ENCODE results near the gene PIK3CA. TPM values are rescaled to one million over a fixed set of nuclear protein-coding genes. Genes with fewer than 3 reads are reported as not detected.

Gene PIK3CA
- total and polyA plus RNA-seq, 10 of the 15 experiments (the other 5 are each of a cell fraction or from before 2014, with no cell fraction given): 3.0 to 18.6 (median 9.0) TPM

DNA sequence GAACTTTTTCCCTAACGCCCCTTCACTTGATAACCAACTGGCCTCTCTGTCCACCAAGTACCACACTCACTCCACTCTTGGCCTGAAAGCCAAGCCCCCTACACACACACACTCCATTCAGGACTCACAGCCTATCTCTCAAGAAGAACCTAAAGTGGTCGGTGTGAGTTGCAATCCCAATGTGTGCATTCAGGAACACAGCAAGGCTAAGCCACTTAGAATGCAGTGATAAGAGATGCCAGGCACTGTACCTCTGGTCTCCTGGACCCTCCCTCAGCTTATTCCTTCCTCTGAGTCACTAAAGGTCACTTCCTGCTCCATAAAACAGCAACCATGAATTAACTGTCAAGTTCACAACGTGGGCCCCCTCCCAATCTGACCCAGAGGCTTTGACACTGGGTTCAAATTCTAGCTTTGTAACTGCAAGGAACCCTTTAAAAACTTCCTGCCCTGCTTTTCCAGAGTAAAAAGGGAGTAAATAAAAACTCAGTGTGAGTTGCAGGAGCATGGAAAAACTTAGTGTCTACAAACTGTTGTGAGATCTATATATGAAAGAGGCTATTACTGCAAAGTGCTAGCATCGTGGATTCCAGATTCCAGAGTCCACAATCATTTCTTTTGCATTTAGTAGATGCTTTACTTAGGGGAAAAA lies 120.4 kb downstream of the PIK3CA start:
- DNase-seq (ENCODE audit: low read depth, low spot score) (no peak), FAIRE-seq (no peak), ATAC-seq (no peak)
- Histone ChIP-seq H3K79me2 (ENCODE audit: control insufficient read depth, insufficient read depth, low read length) (no peaks in the 10 kb centered on the region), H2AFZ (ENCODE audit: control insufficient read depth, low read depth, low read length) (no peak overlapping the region), H3K4me1 (ENCODE audit: control insufficient read depth, insufficient read depth, low read length) (peaks cover 7% of the 10 kb centered on the region; the same call in 1 of the 2 replicates), H3K4me3 (no peak overlapping the region), H3K9ac (ENCODE audit: control insufficient read depth, insufficient read depth, low read length) (no peak overlapping the region), H3K27me3 (replicated peaks in 1 of 2; ENCODE audit: control insufficient read depth in 2 of 2, insufficient read depth in 2 of 2, low read length in 1 of 2) (no peaks in the 10 kb centered on the region; a peak in 1 of 4 replicates), H4K20me1 (ENCODE audit: control insufficient read depth, insufficient read depth) (no peaks in the 10 kb centered on the region), H3K9me3 (replicated peaks; ENCODE audit: control insufficient read depth, insufficient read depth, low read length) (no peaks in the 10 kb centered on the region), H3K4me2 (ENCODE audit: control insufficient read depth, insufficient read depth) (no peak overlapping the region), H3K36me3 (ENCODE audit: control insufficient read depth in 2 of 2, insufficient read depth in 2 of 2, low read length in 1 of 2) (no peaks in the 10 kb centered on the region), H3K27ac (ENCODE audit: control insufficient read depth, insufficient read depth) (no peak overlapping the region)
- WGBS (ENCODE audit: insufficient coverage, insufficient replicate concordance, low lambda C conversion rate, missing lambda C conversion rate): 52% methylated on average over 4 of the region's 4 CpGs
- POLR2A ChIA-PET: interaction anchor here (0.6 kb wide), 1 partner anchor 12 kb away, joined by 3 read pairs; no protein-coding TSS in a partner anchor
- intact Hi-C loops (cut with micrococcal nuclease; ENCODE audit: unreplicated experiment) (no loop called here), in situ Hi-C loops (cut with MboI) (no loop called here)
- TF ChIP-seq, protein P1, sequence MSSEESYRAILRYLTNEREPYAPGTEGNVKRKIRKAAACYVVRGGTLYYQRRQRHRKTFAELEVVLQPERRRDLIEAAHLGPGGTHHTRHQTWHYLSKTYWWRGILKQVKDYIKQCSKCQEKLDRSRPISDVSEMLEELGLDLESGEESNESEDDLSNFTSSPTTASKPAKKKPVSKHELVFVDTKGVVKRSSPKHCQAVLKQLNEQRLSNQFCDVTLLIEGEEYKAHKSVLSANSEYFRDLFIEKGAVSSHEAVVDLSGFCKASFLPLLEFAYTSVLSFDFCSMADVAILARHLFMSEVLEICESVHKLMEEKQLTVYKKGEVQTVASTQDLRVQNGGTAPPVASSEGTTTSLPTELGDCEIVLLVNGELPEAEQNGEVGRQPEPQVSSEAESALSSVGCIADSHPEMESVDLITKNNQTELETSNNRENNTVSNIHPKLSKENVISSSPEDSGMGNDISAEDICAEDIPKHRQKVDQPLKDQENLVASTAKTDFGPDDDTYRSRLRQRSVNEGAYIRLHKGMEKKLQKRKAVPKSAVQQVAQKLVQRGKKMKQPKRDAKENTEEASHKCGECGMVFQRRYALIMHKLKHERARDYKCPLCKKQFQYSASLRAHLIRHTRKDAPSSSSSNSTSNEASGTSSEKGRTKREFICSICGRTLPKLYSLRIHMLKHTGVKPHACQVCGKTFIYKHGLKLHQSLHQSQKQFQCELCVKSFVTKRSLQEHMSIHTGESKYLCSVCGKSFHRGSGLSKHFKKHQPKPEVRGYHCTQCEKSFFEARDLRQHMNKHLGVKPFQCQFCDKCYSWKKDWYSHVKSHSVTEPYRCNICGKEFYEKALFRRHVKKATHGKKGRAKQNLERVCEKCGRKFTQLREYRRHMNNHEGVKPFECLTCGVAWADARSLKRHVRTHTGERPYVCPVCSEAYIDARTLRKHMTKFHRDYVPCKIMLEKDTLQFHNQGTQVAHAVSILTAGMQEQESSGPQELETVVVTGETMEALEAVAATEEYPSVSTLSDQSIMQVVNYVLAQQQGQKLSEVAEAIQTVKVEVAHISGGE (CRISPR knock-in tag; IDR thresholded peaks at IDR 0.05): no peak
- no peak for TF ChIP-seq YY1 (IDR thresholded peaks at IDR 0.05; ENCODE audit: low read depth, low read length)
- no peak for TF ChIP-seq ZNF24 (IDR thresholded peaks at IDR 0.05)
- TF ChIP-seq MTA2 (IDR thresholded peaks at IDR 0.05; ENCODE audit: low read depth): no peak
- no peak for TF ChIP-seq ZNF384 (IDR thresholded peaks at IDR 0.05; ENCODE audit: borderline replicate concordance, low read depth, low read length)
- TF ChIP-seq SMC3 (IDR thresholded peaks at IDR 0.05; ENCODE audit: borderline replicate concordance, low read length): no peak
- no peak for TF ChIP-seq EED (IDR thresholded peaks at IDR 0.05; ENCODE audit: low read depth)
- TF ChIP-seq POU2F2 (IDR thresholded peaks at IDR 0.05; ENCODE audit: borderline replicate concordance, low read depth, low read length): no peak
- TF ChIP-seq EP300 (IDR thresholded peaks at IDR 0.05; ENCODE audit: borderline replicate concordance in 1 of 2, control insufficient read depth in 1 of 2, low read depth in 2 of 2, low read length in 2 of 2): no peak
- TF ChIP-seq NFYB (IDR thresholded peaks at IDR 0.05; ENCODE audit: insufficient read depth, low read depth, low read length): no peak
- TF ChIP-seq, protein P2, sequence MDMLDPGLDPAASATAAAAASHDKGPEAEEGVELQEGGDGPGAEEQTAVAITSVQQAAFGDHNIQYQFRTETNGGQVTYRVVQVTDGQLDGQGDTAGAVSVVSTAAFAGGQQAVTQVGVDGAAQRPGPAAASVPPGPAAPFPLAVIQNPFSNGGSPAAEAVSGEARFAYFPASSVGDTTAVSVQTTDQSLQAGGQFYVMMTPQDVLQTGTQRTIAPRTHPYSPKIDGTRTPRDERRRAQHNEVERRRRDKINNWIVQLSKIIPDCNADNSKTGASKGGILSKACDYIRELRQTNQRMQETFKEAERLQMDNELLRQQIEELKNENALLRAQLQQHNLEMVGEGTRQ (IDR thresholded peaks at IDR 0.05; ENCODE audit: borderline replicate concordance, low read depth, low read length): no peak
- TF ChIP-seq IRF4 (IDR thresholded peaks at IDR 0.05; ENCODE audit: low read depth, low read length): no peak
- no peak for TF ChIP-seq PAX5 (IDR thresholded peaks at IDR 0.05; ENCODE audit: borderline replicate concordance, low read depth, low read length)
- no peak for TF ChIP-seq NFIC (IDR thresholded peaks at IDR 0.05; ENCODE audit: low read depth, low read length)
- no peak for TF ChIP-seq SUPT20H (IDR thresholded peaks at IDR 0.05; ENCODE audit: borderline replicate concordance, control insufficient read depth, low read depth, low read length)
- TF ChIP-seq BCL11A (IDR thresholded peaks at IDR 0.05; ENCODE audit: low read depth, low read length): no peak
- no peak for TF ChIP-seq MEF2A (IDR thresholded peaks at IDR 0.05; ENCODE audit: insufficient read depth, low read depth, low read length)
- no peak for TF ChIP-seq CREB1 (IDR thresholded peaks at IDR 0.05; ENCODE audit: low read depth)
- TF ChIP-seq, protein P3, sequence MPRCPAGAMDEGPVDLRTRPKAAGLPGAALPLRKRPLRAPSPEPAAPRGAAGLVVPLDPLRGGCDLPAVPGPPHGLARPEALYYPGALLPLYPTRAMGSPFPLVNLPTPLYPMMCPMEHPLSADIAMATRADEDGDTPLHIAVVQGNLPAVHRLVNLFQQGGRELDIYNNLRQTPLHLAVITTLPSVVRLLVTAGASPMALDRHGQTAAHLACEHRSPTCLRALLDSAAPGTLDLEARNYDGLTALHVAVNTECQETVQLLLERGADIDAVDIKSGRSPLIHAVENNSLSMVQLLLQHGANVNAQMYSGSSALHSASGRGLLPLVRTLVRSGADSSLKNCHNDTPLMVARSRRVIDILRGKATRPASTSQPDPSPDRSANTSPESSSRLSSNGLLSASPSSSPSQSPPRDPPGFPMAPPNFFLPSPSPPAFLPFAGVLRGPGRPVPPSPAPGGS (IDR thresholded peaks at IDR 0.05; ENCODE audit: borderline replicate concordance, insufficient read depth, low read depth, low read length, poor library complexity, severe bottlenecking): no peak
- TF ChIP-seq SREBF1 (IDR thresholded peaks at IDR 0.05; ENCODE audit: low read length): no peak
- no TSS peak for BruUV-seq (replicated peaks)
- RAD21 ChIA-PET (ENCODE audit: unreplicated experiment): no interaction called here
- SMC1A ChIA-PET (ENCODE audit: uncharacterized antibody, unreplicated experiment): interaction anchor here (1.4 kb wide), 1 partner anchor 12 kb away, joined by 4 read pairs; no protein-coding TSS in a partner anchor
- CTCF ChIA-PET: interaction anchor here (1.2 kb wide), 1 partner anchor 15 kb away, joined by 3 read pairs; no protein-coding TSS in a partner anchor

All from GM12878 (cell line).